ENCODE results near the gene PDE6A. TPM values are rescaled to one million over a fixed set of nuclear protein-coding genes. Genes with fewer than 3 reads are reported as not detected.

The PDE6A gene
- total and polyA plus RNA-seq, 9 donors: 0.05 to 0.68 (median 0.15) TPM

- WGBS, 3 donors: 93 to 94% (median 93%) methylated on average over 15 of the region's 15 CpGs
- no peak for DNase-seq
- Histone ChIP-seq H3K4me3 (no peak overlapping the region), H3K4me1 (ENCODE audit: insufficient read depth) (no peaks in the 10 kb centered on the region), H3K36me3 (no peaks in the 10 kb centered on the region), H3K27me3 (no peaks in the 10 kb centered on the region), H3K27ac (no peak overlapping the region), H3K9me3 (no peaks in the 10 kb centered on the region)
- intact Hi-C loops (cut with DNase I): no loop called here
- TF ChIP-seq CTCF (IDR thresholded peaks at IDR 0.05) (no peak), EP300 (IDR thresholded peaks at IDR 0.05) (no peak), POLR2A (IDR thresholded peaks at IDR 0.05) (no peak)
Measured at GRCh38 chr5:149847611-149848010, 97.0 kb downstream of the PDE6A start.

- H3K27me3 ChIP-seq: no peaks in the 10 kb centered on the region
- no peaks in the 10 kb centered on the region for H3K4me1 ChIP-seq (ENCODE audit: insufficient read depth)
- H3K27ac ChIP-seq: no peak overlapping the region
- H3K36me3 ChIP-seq: no peaks in the 10 kb centered on the region
- no peak overlapping the region for H3K4me3 ChIP-seq
- no peak for TF ChIP-seq POLR2A (IDR thresholded peaks at IDR 0.05)
- TF ChIP-seq CTCF (IDR thresholded peaks at IDR 0.05): no peak
- TF ChIP-seq EP300 (IDR thresholded peaks at IDR 0.05): no peak
- WGBS, 3 donors: 82 to 87% (median 86%) methylated on average over 5 of the region's 5 CpGs
- intact Hi-C loops (cut with DNase I): no loop called here
- H3K9me3 ChIP-seq: no peaks in the 10 kb centered on the region
- DNase-seq: no peak
Measured at GRCh38 chr5:149846021-149846420, 98.6 kb downstream of the PDE6A start.

- Histone ChIP-seq H3K4me1 (ENCODE audit: insufficient read depth) (no peaks in the 10 kb centered on the region), H3K9me3 (no peaks in the 10 kb centered on the region), H3K36me3 (no peaks in the 10 kb centered on the region), H3K27me3 (no peaks in the 10 kb centered on the region), H3K27ac (no peak overlapping the region), H3K4me3 (no peak overlapping the region)
- DNase-seq: no peak
- intact Hi-C loops (cut with DNase I): no loop called here
- WGBS, 3 donors: 97% methylated on average over 15 of the region's 15 CpGs
- TF ChIP-seq POLR2A (IDR thresholded peaks at IDR 0.05) (no peak), EP300 (IDR thresholded peaks at IDR 0.05) (no peak), CTCF (IDR thresholded peaks at IDR 0.05) (no peak)
Measured at GRCh38 chr5:149845601-149846000, 99.0 kb downstream of the PDE6A start.

- Histone ChIP-seq H3K27ac (no peak overlapping the region), H3K4me3 (no peak overlapping the region), H3K27me3 (no peaks in the 10 kb centered on the region), H3K36me3 (no peaks in the 10 kb centered on the region), H3K4me1 (ENCODE audit: insufficient read depth) (no peaks in the 10 kb centered on the region), H3K9me3 (no peaks in the 10 kb centered on the region)
- no peak for DNase-seq
- TF ChIP-seq EP300 (IDR thresholded peaks at IDR 0.05): no peak
- TF ChIP-seq POLR2A (IDR thresholded peaks at IDR 0.05): no peak
- TF ChIP-seq CTCF (IDR thresholded peaks at IDR 0.05): no peak
- 87 to 90% (median 89%) methylated on average over 14 of the region's 14 CpGs for WGBS, 3 donors
- intact Hi-C loops (cut with DNase I): no loop called here
Measured at GRCh38 chr5:149841851-149842793, 102.5 kb downstream of the PDE6A start.

Data from ovary (tissue), 9 donors.